Transverse colon (tissue), 4 donors: ENCODE results near the gene MOB3B.

Source experiments
- CTCF ChIP-seq, 5 experiments: fragments of 200-600 bp in 3 of 5; fragments of 450-650 bp in 2 of 5; sonication (generic) in 3 of 5; IDR thresholded peaks; 1 replicate in 2 of 5; 2 replicates in 3 of 5; pipeline ENCODE4 v1.5.1; 2016 to 2017; ENCODE audit warnings: antibody characterized with exemption in 5 of 5, inconsistent platforms in 3 of 5, mild to moderate bottlenecking in 2 of 5, moderate library complexity in 1 of 5
- EP300 ChIP-seq: sonication (generic); formaldehyde crosslinking; IDR thresholded peaks from one replicate; pipeline ENCODE4 v1.6.1; 2017; ENCODE audit warnings: antibody characterized with exemption, low read depth
- POLR2A ChIP-seq: fragments of 450-650 bp; IDR thresholded peaks from one replicate; pipeline ENCODE4 v1.6.1; 2016; ENCODE audit warnings: antibody characterized with exemption, mild to moderate bottlenecking, moderate library complexity
- POLR2AphosphoS5 ChIP-seq, 3 donors: sonication (generic); formaldehyde crosslinking; IDR thresholded peaks; one replicate each; pipeline ENCODE4 v1.6.1; 2016; ENCODE audit warnings: antibody characterized with exemption in 3 of 3

GRCh38 chr9:27451207-27451797, 78.3 kb downstream of the MOB3B start:
- TF ChIP-seq CTCF (IDR thresholded peaks at IDR 0.05), result no peak
- TF ChIP-seq POLR2A, result no peak
- TF ChIP-seq POLR2AphosphoS5 (IDR thresholded peaks at IDR 0.05), result no peak
- TF ChIP-seq EP300, result no peak
